ENCODE data around the gene CHRNA7.
A peak's percentile ranks its signal among the peaks of the same experiment; 100 is the strongest.

DNA sequence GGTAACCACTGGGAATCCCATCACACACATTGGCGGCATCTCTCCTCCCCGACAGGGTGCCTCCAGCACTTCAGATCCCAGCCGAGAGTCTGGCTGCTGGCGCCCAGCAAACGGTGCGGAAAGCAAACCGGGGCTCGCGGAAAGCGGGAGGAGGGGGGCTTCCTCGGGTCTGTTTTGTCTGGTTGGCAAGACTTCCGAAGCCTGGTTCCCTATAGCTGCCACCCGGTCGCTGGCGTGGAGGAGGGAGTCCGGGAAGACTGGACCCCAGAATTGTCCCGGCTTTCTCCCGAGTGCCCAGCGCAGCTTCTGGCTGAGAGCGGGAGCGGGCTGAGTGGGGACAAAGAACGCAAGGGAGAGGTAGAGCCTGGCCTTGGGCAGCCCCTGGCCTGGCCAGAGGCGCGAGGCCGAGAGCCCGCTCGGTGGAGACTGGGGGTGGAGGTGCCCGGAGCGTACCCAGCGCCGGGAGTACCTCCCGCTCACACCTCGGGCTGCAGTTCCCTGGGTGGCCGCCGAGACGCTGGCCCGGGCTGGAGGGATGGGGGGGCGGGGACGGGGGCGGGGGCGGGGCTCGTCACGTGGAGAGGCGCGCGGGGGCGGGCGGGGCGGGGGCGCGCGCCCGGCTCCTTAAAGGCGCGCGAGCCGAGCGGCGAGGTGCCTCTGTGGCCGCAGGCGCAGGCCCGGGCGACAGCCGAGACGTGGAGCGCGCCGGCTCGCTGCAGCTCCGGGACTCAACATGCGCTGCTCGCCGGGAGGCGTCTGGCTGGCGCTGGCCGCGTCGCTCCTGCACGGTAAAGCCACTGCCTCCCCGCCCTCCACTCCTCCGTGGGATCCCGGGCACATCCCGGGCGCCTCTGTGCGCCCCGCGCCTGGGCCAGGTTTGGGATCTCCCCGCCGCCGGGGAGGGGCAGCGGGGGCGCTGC, at the start of gene CHRNA7:
- TF ChIP-seq CTCF (IDR thresholded peaks at IDR 0.05), result peak in 4 of 6 experiments; percentile 7 to 51 (median 50)
- TF ChIP-seq POLR2A (IDR thresholded peaks at IDR 0.05), result peak; percentile 77 to 83

Data from Peyer's patch (tissue), 4 donors.